Measurements from ENCODE around the gene LVRN. TPM values are rescaled to one million over a fixed set of nuclear protein-coding genes. Genes with fewer than 3 reads are reported as not detected.
A peak's percentile ranks its signal among the peaks of the same experiment; 100 is the strongest.

Gene LVRN
- total RNA-seq, 4 donors from 2014 or later = 1.7 TPM; not detected in 3

DNA sequence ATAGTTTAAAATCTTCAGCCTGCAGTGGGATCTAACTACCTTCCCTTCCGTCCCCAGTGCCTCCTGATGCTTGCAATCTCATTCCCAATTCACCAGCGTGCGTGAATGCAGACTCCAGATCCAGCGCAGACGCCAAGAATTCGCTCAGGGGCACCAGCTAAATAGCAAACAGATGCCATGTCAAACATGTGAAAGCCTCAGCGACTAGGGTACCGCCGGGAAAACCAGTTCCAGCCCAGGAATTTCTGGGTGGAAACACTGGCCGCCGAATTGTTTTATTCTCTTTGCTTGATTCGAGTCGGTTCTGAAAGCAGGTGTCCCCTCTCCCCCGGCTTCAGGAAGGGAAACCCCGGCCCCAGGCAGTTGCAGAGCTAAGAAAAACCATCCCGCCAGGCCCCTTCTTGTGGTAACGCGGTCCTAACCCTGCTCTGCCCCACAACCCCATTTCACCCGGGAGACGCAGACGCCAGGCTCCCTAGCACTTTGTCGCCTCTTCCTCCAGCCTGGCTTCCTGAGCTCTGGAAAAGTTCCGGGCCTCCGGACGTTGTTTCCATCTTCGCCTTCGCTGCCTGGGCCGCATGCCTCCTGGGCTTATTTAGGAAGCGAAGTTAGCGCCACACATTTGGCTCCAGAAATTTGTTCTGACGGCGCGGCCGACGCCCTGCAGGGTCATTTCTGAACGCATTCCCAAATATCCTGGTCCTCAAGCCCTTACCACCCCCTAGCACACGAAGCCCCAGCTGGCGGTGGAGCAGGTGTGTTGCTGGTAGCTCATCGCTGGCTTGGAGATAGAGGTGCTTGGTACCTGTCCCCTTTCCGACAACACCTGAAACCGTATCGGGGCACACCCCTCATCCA, 665 bp upstream of the LVRN start:
- Histone ChIP-seq H3K27me3 (peaks cover 0 to 50% of the 10 kb centered on the region in 2 donors), H3K4me3 (no peak overlapping the region)

DNA sequence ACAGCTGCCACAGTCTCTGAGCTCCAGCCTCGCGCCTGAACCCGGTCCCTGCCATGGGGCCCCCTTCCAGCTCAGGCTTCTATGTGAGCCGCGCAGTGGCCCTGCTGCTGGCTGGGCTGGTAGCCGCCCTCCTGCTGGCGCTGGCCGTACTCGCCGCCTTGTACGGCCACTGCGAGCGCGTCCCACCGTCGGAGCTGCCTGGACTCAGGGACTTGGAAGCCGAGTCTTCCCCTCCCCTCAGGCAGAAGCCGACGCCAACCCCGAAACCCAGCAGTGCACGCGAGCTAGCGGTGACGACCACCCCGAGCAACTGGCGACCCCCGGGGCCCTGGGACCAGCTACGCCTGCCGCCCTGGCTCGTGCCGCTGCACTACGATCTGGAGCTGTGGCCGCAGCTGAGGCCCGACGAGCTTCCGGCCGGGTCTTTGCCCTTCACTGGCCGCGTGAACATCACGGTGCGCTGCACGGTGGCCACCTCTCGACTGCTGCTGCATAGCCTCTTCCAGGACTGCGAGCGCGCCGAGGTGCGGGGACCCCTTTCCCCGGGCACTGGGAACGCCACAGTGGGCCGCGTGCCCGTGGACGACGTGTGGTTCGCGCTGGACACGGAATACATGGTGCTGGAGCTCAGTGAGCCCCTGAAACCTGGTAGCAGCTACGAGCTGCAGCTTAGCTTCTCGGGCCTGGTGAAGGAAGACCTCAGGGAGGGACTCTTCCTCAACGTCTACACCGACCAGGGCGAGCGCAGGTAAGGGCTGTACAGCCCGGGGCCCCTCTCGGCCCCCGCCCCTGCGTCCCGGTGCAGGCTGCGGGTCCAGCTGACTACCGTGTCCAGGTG, 509 bp downstream of the LVRN start:
- DNase-seq = no peak
- Histone ChIP-seq H3K27me3 (peaks cover 0 to 44% of the 10 kb centered on the region in 2 donors), H3K36me3 (no peaks in the 10 kb centered on the region), H3K4me3 (peak overlapping the region; percentile 14 to 28), H3K4me1 (no peaks in the 10 kb centered on the region), H3K9me3 (no peaks in the 10 kb centered on the region), H3K27ac (no peak overlapping the region)
- TF ChIP-seq POLR2A (IDR thresholded peaks at IDR 0.05) = no peak
- TF ChIP-seq, protein P1, sequence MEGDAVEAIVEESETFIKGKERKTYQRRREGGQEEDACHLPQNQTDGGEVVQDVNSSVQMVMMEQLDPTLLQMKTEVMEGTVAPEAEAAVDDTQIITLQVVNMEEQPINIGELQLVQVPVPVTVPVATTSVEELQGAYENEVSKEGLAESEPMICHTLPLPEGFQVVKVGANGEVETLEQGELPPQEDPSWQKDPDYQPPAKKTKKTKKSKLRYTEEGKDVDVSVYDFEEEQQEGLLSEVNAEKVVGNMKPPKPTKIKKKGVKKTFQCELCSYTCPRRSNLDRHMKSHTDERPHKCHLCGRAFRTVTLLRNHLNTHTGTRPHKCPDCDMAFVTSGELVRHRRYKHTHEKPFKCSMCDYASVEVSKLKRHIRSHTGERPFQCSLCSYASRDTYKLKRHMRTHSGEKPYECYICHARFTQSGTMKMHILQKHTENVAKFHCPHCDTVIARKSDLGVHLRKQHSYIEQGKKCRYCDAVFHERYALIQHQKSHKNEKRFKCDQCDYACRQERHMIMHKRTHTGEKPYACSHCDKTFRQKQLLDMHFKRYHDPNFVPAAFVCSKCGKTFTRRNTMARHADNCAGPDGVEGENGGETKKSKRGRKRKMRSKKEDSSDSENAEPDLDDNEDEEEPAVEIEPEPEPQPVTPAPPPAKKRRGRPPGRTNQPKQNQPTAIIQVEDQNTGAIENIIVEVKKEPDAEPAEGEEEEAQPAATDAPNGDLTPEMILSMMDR (IDR thresholded peaks at IDR 0.05) = no peak
- intact Hi-C loops (cut with DNase I; ENCODE audit: low total_unique reads) = no loop called here

More for the DNA sequence above, 665 bp upstream of the LVRN start:
- TF ChIP-seq, protein P1 (IDR thresholded peaks at IDR 0.05) = no peak
- TF ChIP-seq POLR2A (IDR thresholded peaks at IDR 0.05) = no peak
- Histone ChIP-seq H3K9me3 (no peaks in the 10 kb centered on the region), H3K27ac (no peak overlapping the region), H3K36me3 (no peaks in the 10 kb centered on the region), H3K4me1 (no peaks in the 10 kb centered on the region)
- no peak for DNase-seq
- intact Hi-C loops (cut with DNase I; ENCODE audit: low total_unique reads) = no loop called here

DNA sequence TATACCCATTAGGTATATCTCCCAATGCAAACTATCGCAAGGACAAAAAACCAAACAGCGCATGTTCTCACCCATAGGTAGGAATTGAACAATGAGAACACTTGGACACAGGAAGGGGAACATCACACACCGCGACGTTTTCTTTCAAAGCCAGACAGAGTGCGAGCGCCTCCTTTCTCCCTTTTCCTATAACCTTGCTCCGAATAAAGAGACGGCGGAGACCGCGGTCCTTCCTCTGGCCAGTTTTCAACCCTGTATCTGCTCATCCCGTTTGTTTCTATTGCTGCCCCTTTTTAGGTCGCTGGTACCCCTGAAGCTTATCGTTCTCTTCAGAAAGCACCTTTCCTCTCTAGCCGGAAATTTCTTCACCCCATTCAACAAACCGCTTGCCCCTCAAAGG, 1.3 kb downstream of the LVRN start:
- peaks cover 0 to 38% of the 10 kb centered on the region in 2 donors for H3K27me3 ChIP-seq
- TF ChIP-seq POLR2A (IDR thresholded peaks at IDR 0.05) = no peak
- TF ChIP-seq, protein P1 (IDR thresholded peaks at IDR 0.05) = no peak
- H3K4me3 ChIP-seq = no peak overlapping the region

DNA sequence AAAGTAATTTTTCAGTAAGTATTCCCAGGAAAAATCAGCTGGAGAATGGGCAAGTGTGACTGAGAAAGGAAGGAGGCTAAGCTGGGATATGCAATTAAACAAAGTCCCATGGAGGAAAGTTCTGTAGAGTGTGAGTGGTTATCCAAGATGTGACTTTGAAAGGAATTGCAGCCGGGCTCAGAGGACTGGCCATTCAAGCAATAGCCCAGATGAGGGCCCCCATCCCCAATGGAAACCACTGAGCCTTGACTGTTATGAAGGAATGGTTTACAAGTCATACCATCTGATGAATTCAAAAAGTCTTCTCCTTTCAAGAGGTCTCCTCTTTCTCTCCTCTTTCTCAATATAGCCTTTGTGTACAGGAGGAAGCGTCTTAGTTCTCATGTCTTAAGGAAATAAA, 6.5 kb downstream of the LVRN start:
- intact Hi-C loops (cut with DNase I; ENCODE audit: low total_unique reads) = no loop called here
- no peak overlapping the region for H3K27ac ChIP-seq
- TF ChIP-seq POLR2A (IDR thresholded peaks at IDR 0.05) = no peak
- TF ChIP-seq, protein P1 (IDR thresholded peaks at IDR 0.05) = no peak
- no peaks in the 10 kb centered on the region for H3K36me3 ChIP-seq
- no peak for DNase-seq
- H3K9me3 ChIP-seq = peaks cover 0 to 7% of the 10 kb centered on the region in 2 donors
- no peaks in the 10 kb centered on the region for H3K4me1 ChIP-seq
- H3K4me3 ChIP-seq = no peak overlapping the region
- H3K27me3 ChIP-seq = no peaks in the 10 kb centered on the region

More for the DNA sequence above, 1.3 kb downstream of the LVRN start:
- intact Hi-C loops (cut with DNase I; ENCODE audit: low total_unique reads) = no loop called here
- Histone ChIP-seq H3K4me1 (no peaks in the 10 kb centered on the region), H3K9me3 (no peaks in the 10 kb centered on the region), H3K36me3 (no peaks in the 10 kb centered on the region), H3K27ac (no peak overlapping the region)
- DNase-seq = no peak

DNA sequence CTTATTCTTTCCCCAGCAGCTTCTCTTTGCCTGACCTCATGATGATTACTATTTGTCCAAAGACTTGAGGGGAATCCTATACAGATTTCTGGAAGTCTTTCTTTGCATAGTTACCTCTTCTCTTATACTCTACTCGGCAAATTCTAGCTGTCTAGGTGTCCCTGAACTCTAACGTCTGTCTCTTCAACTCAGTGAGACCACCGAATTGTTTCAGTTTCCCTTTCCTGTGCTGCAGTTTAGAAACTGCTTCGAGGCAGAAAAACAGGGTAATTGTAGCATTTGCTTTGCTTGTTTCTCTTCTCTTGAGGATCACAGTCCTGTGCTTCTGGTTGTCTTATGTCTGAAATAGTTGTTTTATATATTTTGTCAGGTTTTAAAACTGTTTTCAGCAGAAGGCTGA, 14.8 kb downstream of the LVRN start:
- peaks cover 0 to 7% of the 10 kb centered on the region in 2 donors for H3K9me3 ChIP-seq

More for the DNA sequence above, 14.8 kb downstream of the LVRN start:
- H3K36me3 ChIP-seq = no peaks in the 10 kb centered on the region
- no peaks in the 10 kb centered on the region for H3K4me1 ChIP-seq
- H3K27ac ChIP-seq = no peak overlapping the region
- intact Hi-C loops (cut with DNase I; ENCODE audit: low total_unique reads) = no loop called here
- H3K27me3 ChIP-seq = no peaks in the 10 kb centered on the region
- DNase-seq = no peak
- no peak overlapping the region for H3K4me3 ChIP-seq
- TF ChIP-seq, protein P1 (IDR thresholded peaks at IDR 0.05) = no peak
- no peak for TF ChIP-seq POLR2A (IDR thresholded peaks at IDR 0.05)
